HFFc6 (cell line): ENCODE results near the gene HMOX2. TPM values are rescaled to one million over a fixed set of nuclear protein-coding genes. Genes with fewer than 3 reads are reported as not detected.

ENCODE experiments used
- DNase-seq: peaks from one replicate; pipeline ENCODE4 v3.0.0-alpha.2; 2018
- H3K27ac Mint-ChIP-seq: 2 replicates; pipeline ENCODE4 v1.8.0; 2020; ENCODE audit warnings: mild to moderate bottlenecking, mixed read lengths
- H3K27me3 Mint-ChIP-seq: 2 replicates; pipeline ENCODE4 v1.8.0; 2021; ENCODE audit warnings: mild to moderate bottlenecking, moderate library complexity, mixed read lengths; ENCODE audit not compliant: insufficient read depth
- H3K36me3 Mint-ChIP-seq: 2 replicates; pipeline ENCODE4 v1.8.0; 2021; ENCODE audit warnings: low read depth, mixed read lengths
- H3K4me1 Mint-ChIP-seq: 2 replicates; pipeline ENCODE4 v1.8.0; 2020; ENCODE audit warnings: low read depth, mixed read lengths
- H3K4me3 Mint-ChIP-seq: 2 replicates; pipeline ENCODE4 v1.8.0; 2020; ENCODE audit warnings: mild to moderate bottlenecking, moderate library complexity, mixed read lengths
- H3K9me3 Mint-ChIP-seq: 2 replicates; pipeline ENCODE4 v1.8.0; 2020; ENCODE audit warnings: mild to moderate bottlenecking, mixed read lengths
- total RNA-seq, 6 experiments: library from RNA; stranded (reverse); fragmentation: NEBNext Ultra II Directional; extraction: Animal tissue kit (Norgen Biotek cat#: 25700); gene quantifications; 2 replicates in 1 of 6; 3 replicates in 5 of 6; pipeline ENCODE4 v1.2.3, GENCODE V29; 2021
- TF ChIP-seq, protein P1 (sequence below): fragments of 200-600 bp; sonication (generic); IDR thresholded peaks from 2 replicates; pipeline ENCODE4 v1.5.0; 2021; ENCODE audit warnings: antibody characterized with exemption, mild to moderate bottlenecking

HMOX2 gene
- total RNA-seq, 6 experiments from 2014 or later: 45.2 to 60.5 (median 54.9) TPM

DNA sequence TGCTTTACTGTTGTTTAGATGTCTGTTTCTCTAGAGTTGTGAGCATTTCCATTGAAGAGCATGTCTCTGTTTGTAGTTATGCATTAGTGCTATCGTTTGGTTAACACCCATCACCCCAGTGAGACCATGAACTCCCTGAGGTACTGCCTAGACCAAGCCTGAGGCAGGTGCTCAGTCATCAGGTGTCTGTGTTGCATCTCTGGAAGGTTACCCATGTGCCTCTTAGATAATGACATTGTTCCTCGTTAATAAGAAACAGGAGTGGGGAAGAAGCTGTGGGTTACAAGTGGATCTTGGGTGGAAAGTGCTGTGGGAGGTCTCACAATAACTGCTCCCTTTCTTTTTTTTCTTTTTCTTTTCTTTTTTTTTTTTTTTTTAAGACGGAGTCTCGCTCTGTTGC is 32.2 kb upstream of the HMOX2 start:
- H3K27me3 Mint-ChIP-seq: peaks cover 4% of the 10 kb centered on the region
- no peak overlapping the region for H3K27ac Mint-ChIP-seq
- DNase-seq: no peak
- H3K4me3 Mint-ChIP-seq: no peak overlapping the region
- peaks cover 25% of the 10 kb centered on the region for H3K36me3 Mint-ChIP-seq
- TF ChIP-seq, protein P1, sequence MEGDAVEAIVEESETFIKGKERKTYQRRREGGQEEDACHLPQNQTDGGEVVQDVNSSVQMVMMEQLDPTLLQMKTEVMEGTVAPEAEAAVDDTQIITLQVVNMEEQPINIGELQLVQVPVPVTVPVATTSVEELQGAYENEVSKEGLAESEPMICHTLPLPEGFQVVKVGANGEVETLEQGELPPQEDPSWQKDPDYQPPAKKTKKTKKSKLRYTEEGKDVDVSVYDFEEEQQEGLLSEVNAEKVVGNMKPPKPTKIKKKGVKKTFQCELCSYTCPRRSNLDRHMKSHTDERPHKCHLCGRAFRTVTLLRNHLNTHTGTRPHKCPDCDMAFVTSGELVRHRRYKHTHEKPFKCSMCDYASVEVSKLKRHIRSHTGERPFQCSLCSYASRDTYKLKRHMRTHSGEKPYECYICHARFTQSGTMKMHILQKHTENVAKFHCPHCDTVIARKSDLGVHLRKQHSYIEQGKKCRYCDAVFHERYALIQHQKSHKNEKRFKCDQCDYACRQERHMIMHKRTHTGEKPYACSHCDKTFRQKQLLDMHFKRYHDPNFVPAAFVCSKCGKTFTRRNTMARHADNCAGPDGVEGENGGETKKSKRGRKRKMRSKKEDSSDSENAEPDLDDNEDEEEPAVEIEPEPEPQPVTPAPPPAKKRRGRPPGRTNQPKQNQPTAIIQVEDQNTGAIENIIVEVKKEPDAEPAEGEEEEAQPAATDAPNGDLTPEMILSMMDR: no peak
- no peaks in the 10 kb centered on the region for H3K9me3 Mint-ChIP-seq
- H3K4me1 Mint-ChIP-seq: no peaks in the 10 kb centered on the region

DNA sequence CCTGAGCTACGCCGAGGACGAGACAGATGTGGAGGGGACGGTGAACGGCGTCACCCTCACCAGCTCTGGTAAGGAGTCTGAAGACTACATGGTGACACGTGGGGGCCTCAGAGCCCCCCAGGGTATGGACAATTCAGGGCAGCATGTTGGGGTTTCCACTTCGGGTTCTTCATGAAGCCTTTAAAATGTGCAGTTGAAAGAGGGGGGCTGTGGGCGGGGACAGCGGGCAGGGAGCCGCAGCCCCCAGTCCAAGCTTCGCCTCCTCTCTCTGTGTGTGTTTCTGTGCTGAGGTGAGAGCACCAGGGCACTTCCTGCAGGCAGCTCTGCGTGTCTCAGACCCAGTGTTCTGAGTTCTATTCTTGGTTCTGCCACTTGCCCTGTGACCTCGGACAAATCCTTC is 25.8 kb upstream of the HMOX2 start:
- peaks cover 22% of the 10 kb centered on the region for H3K36me3 Mint-ChIP-seq

DNA sequence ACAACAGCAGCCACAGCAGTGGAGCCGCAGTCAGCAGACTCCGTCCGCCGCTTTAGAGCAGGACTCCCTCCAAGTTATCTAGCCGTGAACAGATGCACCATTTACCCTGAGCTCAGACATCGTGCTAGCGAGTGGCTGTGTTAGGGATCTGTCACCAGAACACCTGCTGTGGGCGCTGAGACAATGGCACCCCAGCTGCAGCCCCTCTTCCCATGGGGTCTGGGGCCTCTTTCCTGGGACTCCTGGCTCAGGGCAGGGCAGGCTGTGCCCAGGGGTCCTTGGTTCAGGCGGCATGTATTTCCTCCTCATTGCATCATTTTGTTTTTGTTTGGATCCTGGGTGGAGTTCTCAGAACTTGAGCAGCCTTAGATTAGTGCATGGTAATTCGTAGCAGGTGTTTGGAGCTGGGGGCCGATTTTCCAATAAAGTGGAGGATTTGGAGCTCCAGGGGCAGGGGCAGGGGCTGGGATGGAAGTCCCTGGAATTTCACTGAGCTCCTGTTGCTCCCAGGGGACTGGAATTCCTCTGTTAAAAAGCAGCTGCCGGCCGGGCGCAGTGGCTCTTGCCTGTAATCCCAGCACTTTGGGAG is 25.2 kb upstream of the HMOX2 start:
- DNase-seq: no peak
- Mint-ChIP-seq H3K9me3 (no peaks in the 10 kb centered on the region), H3K4me3 (no peak overlapping the region), H3K36me3 (peaks cover 24% of the 10 kb centered on the region), H3K27ac (no peak overlapping the region), H3K4me1 (no peaks in the 10 kb centered on the region), H3K27me3 (no peaks in the 10 kb centered on the region; the same call in 1 of the 2 replicates)
- TF ChIP-seq, protein P1: no peak

More for the DNA sequence above, 25.8 kb upstream of the HMOX2 start:
- H3K4me3 Mint-ChIP-seq: no peak overlapping the region
- H3K9me3 Mint-ChIP-seq: no peaks in the 10 kb centered on the region
- H3K4me1 Mint-ChIP-seq: no peaks in the 10 kb centered on the region
- TF ChIP-seq, protein P1: no peak
- peaks cover 1% of the 10 kb centered on the region; the same call in 1 of the 2 replicates for H3K27me3 Mint-ChIP-seq
- no peak for DNase-seq
- H3K27ac Mint-ChIP-seq: no peak overlapping the region

DNA sequence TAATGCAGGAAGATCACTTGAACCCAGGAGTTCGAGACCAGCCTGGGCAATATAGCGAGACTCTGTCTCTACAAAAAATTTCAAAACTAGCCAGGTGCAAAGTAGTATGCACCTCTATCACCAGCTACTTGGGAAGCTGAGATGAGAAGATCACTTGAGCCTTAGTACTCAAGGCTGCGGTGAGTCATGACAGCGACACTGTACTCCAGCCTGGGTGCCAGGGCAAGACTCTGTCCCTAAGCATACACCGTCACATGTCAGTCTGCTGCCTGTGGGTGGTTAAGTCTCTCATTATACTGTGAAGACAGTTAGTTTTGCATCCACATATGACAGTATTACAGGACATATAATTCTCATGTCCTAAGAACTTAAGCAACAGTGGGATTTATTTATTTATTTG is 23.5 kb upstream of the HMOX2 start:
- Mint-ChIP-seq H3K27me3 (peaks cover 2% of the 10 kb centered on the region; the same call in 1 of the 2 replicates), H3K9me3 (no peaks in the 10 kb centered on the region), H3K27ac (no peak overlapping the region), H3K4me1 (no peaks in the 10 kb centered on the region), H3K36me3 (peaks cover 24% of the 10 kb centered on the region), H3K4me3 (no peak overlapping the region)
- DNase-seq: no peak
- TF ChIP-seq, protein P1: no peak

DNA sequence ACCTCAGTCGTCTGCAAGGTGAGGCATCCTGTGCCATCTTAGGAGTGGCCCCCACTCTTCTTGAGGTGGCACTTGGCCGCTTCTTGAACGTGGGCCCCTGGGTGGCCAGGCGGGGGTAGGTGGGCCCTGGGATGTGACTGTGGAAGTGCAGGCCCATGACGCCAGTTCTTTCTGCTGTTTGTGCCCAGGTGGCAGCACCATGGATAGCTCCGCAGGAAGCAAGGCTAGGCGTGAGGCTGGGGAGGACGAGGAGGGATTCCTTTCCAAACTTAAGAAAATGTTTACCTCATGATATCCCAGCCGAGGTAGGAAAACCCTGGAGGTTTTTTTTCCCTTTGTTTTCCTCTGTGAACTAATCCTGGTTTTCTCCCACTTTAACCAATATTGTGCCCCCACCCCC is 21.6 kb upstream of the HMOX2 start:
- no peak for DNase-seq
- peaks cover 30% of the 10 kb centered on the region for H3K36me3 Mint-ChIP-seq
- H3K27me3 Mint-ChIP-seq: peaks cover 3% of the 10 kb centered on the region; the same call in 1 of the 2 replicates
- no peaks in the 10 kb centered on the region for H3K9me3 Mint-ChIP-seq
- no peak overlapping the region for H3K4me3 Mint-ChIP-seq
- TF ChIP-seq, protein P1: no peak
- H3K4me1 Mint-ChIP-seq: peaks cover 7% of the 10 kb centered on the region
- H3K27ac Mint-ChIP-seq: no peak overlapping the region
